Stimulated activated CD4-positive, alpha-beta T cell treated with anti-CD3 and anti-CD28 coated beads, Interleukin-15, amount 100 ng/mL, for 1 hour (primary cell): ENCODE measurements around the gene BCL7A.
"Not testable (repeated sequence)": the region's sequence is repeated elsewhere in the genome, so short reads cannot be mapped to it uniquely, and the experiment has no call there.

Source experiments
- DNase-seq, 2 donors: peaks; one replicate each; pipeline ENCODE4 v3.0.0-alpha.2; 2020; ENCODE audit warnings: low read depth in 1 of 2, low spot score in 1 of 2

BCL7A gene

DNA sequence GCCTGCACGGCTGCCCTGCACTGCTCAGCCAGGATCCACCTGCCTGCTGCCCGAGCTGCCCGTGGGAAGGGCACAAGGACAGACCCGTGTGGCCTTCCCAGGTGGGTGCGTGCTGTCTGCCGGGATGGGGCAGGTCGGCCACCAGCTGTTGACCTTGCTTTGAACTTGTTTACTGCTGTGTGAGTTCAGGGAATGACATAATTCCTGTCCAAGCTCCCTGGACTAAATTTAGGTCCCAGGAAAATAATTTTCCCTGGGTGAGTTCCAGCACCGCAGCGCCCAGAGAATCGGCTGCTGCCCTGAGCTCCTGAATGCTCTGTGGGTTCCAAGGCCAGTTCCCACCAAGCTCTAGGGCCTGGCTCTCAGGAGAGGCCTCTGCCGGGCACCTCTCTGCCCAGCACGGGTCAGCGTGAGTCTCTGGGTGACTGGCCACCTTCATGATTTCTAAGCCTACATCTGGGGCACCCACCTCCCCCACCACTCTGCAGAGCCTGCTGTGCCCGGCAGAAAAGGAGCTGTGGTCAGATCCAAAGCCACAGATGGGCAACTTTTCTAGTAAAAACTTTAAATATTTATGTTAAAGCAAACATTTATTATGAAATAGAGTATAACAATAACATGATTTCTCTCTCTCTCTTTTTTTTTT is 29.7 kb downstream of the BCL7A start:
- no peak for DNase-seq

DNA sequence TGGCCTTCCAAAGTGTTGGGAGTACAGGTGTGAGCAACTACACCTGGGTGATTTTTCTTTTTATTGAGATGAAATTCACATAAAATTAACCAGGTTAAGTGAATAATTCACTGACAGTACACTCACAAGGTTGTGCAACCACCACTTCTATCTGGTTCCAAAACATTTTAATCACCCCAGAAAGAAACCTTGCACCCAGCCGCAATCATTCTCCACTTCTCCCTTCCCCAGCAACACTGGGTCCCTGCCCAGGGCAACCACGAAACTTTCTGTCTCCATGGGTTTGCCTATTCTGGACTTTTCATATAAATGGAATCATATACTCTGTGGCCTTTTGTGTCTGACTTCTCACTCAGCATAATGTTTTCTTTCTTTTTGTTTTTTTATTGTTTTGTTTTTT is 30.6 kb downstream of the BCL7A start:
- no peak for DNase-seq

DNA sequence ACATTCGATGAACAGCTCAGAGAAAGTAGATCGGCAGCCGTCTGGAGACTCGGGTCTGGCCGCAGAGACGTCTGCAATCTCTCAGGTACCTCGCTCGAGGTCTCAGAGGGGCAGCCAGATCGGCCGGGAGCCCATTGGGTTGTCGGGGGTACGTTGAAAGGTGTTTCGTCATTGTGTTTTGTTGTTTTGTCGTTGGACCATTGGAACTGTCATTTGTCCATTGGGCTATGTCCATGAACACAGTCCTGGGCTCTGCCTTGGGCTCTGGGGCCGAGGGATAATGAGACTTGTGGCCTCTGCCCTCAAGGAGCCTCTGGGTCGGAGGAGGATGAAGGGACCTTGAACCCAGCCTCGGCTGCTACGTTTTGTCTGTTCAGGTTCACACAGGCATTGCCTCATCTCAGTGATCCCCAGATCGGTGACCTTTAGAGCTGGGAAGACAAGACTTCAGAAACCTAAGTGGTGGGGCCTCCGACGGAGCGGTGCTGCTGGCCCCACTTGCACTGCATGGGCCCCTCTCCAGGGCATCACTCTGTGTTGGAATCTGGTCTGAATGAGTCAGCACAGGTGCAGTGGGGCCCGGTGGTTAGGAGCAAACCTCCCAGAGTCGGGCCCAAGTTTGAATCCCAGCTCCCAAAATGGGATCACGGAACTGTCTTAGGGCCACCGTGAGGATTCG is 33.3 kb downstream of the BCL7A start:
- DNase-seq = no peak

DNA sequence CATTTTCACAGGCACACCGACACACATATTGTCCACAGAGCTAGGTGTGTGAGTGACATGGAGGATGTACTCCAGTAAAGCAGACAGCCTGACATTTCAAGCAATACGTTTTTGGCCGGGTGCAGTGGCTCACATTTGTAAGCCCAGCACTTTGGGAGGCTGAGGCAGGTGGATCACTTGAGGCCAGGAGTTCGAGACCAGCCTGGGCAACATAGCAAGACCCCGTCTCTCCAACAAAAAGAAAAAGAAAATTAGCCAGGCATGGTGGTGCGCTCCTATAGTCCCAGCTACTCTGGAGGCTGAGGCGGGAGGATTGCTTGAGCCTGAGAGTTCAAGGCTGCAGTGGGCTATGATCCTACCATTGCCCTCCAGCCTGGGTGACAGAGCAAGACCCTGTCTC is 34.7 kb downstream of the BCL7A start:
- not testable (repeated sequence) for DNase-seq

DNA sequence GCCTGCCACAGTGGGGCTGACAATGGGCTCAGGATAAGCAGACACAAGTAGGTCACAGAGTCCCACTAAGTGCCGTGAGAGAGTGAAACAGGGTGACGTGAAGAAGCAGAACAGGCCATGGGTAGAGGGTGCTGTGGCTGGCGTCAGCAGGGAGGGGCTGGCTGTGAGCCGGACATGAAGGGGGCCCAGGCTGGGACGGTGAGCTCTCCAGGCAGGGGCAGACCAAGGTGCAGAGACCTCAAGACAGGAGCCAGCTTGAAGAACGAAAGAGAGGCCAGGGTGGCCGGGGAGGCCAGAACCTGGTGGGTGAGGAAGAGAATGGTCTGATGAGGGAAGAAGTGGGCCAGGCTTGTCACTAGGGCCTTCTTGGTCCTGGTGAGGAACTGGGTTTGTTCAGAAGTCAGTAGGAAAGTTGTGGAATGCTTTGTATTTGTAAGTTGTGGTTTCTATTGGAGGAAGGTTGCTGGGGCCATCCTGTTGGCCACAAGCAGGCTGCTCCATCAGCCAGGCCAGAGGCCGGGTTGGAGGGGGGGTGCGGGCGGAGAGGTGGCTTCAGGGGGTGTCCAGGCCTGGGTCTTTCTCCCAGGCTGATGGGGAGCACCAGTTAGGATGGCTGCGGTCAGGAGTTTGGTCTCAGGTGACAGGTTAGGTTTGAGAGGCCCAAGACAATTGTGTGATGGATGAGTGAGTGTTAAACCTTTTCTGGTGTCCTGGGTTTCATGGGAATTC is 35.5 kb downstream of the BCL7A start:
- no peak for DNase-seq

DNA sequence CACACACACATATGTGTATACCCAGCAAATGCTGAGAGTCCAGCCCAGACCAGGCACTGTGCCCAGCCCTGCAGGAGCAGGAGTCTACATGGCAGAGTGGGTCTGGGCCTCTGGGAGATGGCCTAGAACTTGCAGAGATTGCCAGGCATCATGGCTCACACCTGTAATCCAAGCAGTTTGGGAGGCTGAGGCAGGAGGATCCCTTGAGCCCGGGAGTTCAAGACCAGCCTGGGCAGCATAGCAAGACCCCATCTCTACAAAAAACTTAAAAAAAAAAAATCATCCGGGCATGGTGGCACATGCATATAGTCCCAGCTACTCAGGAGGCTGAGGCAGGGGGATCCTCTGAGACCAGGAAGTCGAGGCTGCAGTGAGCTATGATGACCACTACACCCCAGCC is 36.1 kb downstream of the BCL7A start:
- no peak for DNase-seq

DNA sequence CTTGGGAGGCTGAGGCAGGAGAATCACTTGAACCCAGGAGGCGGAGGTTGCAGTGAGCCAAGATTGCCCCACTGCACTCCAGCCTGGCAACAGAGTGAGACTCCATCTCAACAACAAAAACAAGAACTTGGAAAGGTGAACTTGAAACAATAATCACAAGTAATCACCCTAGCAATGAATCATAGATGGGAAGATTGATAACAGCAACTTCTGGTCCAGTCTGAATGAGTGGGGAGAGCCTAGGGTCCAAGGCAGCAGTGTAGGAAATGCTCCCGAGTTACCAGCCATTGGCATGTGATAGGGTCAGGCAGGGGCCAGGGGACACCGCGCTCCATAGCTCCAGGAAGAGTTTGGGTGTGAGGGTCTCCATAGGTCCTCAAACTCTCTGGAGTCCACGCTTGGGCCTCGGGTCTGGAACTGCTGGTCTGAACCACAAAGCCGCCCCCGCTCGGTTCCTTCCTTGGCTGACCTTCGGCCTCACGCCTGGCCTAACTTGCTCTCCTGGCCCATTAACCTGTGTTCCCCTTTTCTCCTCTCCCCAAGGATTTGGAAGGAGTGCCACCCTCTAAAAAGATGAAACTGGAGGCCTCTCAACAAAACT is 37.0 kb downstream of the BCL7A start:
- no peak for DNase-seq

DNA sequence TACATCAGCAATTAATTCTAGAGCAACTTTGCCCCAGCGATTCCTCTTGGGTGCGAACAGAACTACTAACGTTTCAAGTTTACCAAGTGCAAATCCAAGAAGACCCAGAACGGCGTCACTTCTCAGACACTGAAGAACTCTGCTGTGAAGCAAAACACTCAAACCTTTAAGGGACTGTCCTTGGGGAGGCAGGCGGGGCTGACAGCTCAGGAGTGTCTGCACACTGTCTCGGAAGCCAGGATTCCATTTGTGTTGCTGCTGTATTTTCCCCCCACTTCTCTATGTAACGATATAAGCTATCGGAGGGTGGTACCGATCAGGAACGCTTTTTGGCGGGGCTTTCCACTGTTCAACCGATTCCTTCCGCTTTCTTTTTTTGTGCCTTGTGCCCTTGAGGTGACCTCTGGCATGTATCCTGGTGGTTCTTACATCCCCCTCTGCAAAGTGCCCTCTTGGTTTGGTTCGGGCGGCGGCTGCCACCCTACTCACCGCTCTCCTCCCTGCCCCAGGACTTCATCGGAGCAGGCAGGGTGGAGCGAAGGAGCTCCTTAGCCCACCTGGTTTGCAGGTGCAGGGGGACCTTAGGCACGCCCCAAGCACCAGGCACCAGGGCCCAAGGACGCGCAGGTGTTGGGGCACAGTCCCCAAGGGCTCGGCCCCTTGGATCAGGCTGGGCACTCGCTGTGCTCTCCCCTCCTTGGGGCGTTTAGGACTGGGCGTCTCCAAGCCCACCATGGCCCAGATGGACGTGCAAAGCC is 37.7 kb downstream of the BCL7A start:
- DNase-seq = no peak

DNA sequence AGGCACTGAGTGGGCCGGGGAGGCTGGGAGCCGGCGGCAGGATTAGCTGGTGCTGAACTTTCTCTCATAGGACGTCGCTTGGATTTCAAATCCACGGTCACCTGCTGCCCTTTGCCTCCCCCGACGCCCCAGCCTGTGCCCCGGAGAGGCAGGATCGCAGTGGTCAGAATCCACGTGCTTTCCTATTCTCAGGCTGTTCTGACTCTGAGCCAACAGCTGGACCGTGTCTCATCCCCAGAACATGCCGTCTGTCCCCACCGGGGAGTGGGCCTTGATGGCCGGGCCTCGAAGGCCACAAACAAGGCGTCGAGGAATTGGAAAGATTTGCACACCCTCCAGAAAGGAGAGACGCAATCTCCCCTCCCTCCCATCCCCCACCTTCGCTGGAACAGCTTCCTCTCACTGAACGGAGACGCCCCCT is 38.4 kb downstream of the BCL7A start:
- no peak for DNase-seq

DNA sequence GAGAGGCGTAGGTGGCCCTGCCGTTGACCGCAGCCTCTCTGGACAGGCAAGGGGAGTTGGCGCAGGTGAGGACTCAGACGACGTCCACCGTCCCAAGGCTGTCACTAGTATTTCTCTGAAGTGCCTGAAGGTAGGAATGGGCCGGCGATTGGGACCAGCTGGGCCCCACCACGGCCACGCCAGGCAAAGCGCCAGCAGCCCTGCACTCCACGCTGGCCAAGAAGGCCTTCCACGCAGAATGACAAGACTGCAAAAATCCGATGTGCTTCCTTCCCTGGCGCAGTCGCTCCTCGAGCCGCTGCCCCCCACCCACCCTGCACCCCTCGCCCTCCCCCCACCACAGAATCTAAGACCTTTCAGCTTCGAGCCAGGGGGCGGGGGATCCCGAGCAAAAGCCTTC is 39.6 kb downstream of the BCL7A start:
- DNase-seq = no peak

DNA sequence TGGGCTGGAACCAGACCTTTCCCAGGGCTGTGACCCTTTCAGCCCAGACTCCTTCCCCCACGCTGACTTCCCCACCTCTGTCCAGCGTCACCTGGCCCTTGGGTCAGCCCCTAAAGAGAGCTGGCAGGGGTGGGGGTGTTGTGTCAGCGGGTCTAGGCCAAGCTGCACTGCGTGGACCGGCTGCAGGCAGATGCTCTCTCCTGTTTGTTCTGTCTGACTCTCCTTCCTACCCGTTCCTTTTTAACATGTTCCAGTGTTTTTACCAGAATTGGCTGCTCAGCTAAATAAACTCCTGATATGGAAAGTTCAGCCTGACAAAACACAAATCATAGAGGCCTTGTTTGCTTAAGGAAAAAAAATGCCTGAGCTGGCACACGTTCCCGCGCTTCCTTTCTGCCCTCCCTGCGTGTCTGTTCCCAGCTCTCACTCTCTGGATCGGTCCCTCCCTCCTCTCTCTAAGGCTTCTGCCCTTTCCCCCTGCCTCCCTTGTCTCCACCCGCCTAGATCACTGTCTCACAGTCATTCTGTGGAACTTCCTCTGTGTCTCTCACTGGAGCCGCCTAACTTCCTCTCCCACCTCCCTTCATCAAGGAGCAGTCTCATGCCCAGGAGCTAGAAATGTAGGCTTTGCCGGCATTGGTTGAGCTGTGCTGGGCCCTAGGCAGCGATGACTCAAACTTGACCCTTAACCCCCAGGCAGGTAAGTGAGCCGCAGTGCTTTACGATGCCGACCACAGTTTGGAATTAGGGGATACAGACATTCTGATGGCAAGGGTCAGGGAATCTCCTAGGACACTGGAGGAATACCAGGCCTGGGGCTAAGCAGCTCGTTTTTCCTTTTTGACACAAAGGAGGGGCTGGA is 41.4 kb downstream of the BCL7A start:
- DNase-seq = no peak

DNA sequence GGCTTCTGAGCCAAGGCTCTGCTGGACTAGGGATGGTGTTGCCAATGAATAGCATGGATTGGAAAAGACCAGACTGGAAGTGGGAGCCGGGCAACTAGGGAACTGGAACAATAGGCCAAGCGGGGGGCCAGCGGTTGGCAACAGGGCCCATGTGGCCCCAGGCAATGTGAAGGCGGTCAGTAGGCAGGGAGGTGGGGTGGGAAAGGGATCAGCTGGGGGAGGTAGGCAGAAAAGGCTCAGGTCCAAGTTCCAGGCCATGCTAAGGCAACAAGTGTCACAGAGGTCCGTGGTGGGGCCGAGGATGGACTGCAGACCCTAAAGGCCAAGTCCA is 42.0 kb downstream of the BCL7A start:
- DNase-seq = no peak

DNA sequence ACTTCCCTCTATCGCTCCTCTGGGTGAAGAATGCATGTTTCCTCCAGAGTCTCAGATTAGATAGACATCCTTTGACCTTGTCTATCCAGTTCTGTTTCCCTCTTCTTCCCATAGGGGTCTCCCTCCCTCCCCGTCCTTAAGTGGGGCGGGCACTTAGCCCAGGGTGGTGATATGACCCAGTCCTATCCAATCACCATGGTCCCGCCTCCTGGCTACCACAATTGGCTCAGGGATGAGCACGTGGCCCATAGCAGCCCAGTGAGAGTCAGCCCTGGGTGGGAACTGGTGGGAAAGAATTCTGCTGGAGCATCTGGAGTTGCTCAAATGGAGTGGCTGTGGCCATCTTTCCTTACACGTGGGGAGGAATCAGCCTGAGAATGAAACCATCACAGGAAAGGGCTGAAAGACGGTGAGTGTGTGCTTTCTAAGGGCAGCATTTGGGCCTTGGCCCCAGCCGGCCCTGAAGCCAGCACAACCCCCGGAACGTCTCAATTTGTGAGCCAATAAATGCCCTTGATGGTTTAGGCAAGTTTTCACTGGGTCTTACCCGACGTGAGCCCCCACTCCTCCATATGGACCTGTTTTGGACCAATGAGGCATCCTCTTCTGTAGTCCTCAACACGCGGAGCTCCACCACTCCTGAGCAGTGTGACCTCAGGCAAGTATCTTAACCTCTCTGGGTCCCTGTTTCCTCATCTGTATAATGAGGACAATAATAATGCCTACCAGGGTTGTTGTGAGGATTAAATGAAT is 42.5 kb downstream of the BCL7A start:
- DNase-seq = no peak

DNA sequence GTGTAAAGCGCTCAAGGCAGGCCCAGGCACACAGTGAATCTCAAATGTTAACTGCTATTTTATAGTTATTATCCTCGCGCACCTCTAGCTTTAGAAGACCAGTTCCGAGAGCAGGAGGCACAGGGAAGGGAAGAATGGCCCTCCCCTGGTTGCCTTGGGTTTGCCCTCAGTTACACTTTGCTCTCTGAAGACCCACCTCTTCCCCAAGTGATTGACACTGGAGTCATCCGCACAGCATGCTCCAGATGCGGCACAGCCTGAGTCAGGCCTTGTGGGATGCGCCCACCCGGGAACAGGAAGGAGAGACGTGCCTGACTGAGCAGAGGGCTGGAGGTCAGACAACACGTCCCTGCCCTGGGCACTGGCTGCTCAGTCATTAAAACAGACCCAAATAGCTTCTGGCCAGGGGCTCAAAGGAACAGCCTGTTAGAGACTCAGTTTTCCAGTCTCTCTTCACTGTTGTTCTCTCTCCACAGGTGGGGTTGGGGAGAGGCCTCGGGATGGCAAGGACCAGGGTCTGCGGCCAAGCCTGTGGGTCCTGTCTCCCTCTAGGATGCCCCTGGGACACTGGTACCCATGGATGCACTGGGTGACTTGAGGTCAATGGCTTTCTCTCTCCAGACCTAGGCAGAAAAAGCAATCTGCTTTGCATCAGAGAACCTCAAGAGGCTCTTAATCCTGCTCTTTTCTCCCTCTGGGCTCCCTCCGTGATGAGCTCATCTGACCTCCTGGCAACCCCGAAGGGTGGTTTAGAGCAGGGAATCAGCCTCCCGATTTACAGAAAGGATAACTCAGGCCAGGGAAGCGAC is 43.3 kb downstream of the BCL7A start:
- DNase-seq = no peak

DNA sequence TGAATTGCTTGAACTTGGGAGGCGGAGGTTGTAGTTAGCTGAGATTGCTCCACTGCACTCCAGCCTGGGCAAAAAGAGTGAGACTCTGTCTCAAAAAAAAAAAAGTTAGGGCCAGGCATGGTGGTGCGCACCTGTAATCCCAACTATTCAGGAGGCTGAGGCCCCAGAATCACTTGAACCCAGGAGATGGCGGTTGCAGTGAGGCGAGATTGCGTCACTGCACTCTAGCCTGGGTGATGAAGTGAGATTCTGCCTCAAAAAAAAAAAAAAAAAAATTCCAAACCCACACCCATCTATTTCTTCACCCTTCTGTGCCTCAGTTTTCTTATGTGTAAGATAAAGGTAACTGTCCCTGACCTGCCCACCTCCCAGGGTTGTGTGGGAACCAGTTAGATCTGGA is 45.9 kb downstream of the BCL7A start:
- no peak for DNase-seq

DNA sequence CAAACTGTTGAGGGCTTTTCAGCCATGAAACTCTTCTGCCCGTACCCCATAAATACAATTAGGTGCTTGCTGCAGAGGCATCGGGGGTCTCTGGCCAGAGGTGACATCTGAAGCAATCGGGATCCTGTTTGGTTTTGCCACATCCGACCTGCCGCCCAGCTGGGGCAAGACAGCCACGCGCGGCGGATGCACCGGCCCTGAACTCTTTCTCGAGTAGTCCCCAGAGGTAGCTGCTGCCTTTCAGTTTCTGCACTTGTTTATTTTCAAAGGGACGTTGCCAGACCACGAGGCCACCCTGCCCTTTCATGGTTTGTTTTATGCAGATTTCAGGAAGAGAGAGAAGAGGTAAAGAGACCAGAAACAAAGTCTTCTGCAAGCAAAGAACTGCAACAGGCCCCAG is 46.3 kb downstream of the BCL7A start:
- DNase-seq = no peak

DNA sequence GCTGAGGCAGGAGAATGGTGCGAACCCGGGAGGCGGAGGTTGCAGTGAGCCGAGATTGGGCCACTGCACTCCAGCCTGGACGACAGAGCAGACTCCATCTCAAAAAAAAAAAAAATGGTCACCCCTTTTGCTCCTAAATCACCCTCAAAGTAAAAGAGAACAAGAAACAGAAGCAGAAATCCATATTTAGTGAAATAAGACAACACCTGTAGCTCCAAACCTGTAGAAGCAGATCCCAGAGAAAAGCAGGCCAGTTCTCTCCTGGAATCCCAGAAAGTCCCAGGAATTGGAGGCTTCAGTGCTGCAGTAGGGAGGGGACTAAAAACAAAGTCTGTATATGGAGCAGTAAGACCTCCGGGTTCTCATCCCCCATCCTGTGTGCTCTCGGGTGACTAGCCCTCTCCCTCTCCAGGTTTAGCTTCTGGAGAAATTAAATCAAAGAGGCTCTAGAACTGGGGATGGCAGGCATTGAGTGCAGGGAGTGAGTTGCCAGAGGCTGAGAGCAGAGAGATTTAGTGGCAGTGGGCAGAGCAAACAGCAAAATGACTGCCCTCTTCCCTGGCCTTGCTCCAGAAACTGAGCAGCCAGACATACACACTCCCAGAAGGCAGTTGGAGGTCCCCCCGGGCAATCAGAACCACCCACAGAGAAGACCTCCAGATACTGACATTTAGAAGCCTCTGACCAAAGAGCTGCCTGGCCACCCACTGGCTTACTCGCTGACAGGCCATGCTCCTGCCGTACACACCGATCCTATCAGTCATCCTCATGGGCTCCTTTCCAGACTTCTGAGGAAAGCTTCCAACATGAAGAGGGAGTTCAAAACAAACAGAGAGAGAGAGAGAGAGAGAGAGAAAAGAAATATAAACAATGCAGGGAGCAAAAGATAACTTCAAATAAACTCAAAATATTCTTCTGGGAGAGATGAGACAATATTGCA is 50.6 kb downstream of the BCL7A start:
- no peak for DNase-seq

DNA sequence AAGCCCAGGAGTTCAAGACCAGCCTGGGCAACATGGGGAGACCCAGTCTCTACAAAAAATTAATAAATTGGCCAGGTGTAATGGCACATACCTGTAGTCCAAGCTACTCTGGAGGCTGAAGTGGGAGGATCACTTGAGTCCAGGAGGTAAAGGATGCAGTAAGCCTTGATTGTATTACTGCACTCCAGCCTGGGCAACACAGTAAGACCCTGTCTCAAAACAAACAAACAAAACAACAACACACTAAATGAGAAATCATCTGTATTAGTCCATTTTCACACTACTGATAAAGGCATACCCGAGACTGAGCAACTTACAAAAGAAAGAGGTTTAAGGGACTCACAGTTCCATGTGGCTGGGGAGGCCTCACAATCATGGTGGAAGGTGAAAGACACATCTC is 52.1 kb downstream of the BCL7A start:
- DNase-seq = no peak
